Naive thymus-derived CD4-positive, alpha-beta T cell (primary cell): ENCODE results near the gene NBPF20. TPM values are rescaled to one million over a fixed set of nuclear protein-coding genes. Genes with fewer than 3 reads are reported as not detected.
"Not testable (repeated sequence)": the region's sequence is repeated elsewhere in the genome, so short reads cannot be mapped to it uniquely, and the experiment has no call there.

Source experiments
- ATAC-seq: fragments of 150-1000 bp; cut with Tn5 transposase; 2 replicates; pipeline ENCODE4 v1.10.0; 2021; ENCODE audit warnings: mild to moderate bottlenecking, moderate library complexity
- CTCF ChIA-PET: fragments of 350-600 bp; sonication (Branson Sonifier 250); formaldehyde crosslinking; loops from one replicate; lab custom pipeline; 2021; ENCODE audit warnings: antibody characterized with exemption; lab: Charles Lee
- POLR2A ChIA-PET: fragments of 350-600 bp; sonication (Branson Sonifier 250); formaldehyde crosslinking; loops from one replicate; lab custom pipeline; 2021; ENCODE audit warnings: antibody characterized with exemption, inconsistent platforms; lab: Charles Lee
- DNase-seq, 9 donors: peaks; one replicate each; pipeline versions ENCODE4 v3.0.0 to v3.0.0-alpha.2; 2020 to 2022; ENCODE audit warnings: mixed read lengths in 1 of 9
- H3K27ac ChIP-seq: one replicate; pipeline ENCODE4 v1.7.0; 2013; ENCODE audit warnings: mild to moderate bottlenecking, low read depth, low read length, moderate library complexity
- H3K27me3 ChIP-seq, 2 donors: one replicate each; pipeline ENCODE4 v1.7.0; 2013; ENCODE audit warnings: low read length in 2 of 2, mild to moderate bottlenecking in 2 of 2, moderate library complexity in 2 of 2; ENCODE audit not compliant: control insufficient read depth in 2 of 2, insufficient read depth in 2 of 2
- H3K36me3 ChIP-seq, 3 experiments: 1 replicate in 2 of 3; 2 replicates in 1 of 3; pipeline ENCODE4 v1.7.0; 2013; ENCODE audit warnings: low read length in 3 of 3, mild to moderate bottlenecking in 3 of 3, moderate library complexity in 1 of 3; ENCODE audit not compliant: insufficient read depth in 3 of 3, control insufficient read depth in 2 of 3
- H3K4me1 ChIP-seq, 2 donors: one replicate each; pipeline ENCODE4 v1.7.0; 2013; ENCODE audit warnings: low read length in 2 of 2, mild to moderate bottlenecking in 2 of 2, moderate library complexity in 1 of 2; ENCODE audit not compliant: control insufficient read depth in 2 of 2, insufficient read depth in 2 of 2
- H3K4me3 ChIP-seq: 2 replicates; pipeline ENCODE4 v1.7.0; 2013; ENCODE audit warnings: mild to moderate bottlenecking, low read length
- H3K9me3 ChIP-seq, 3 experiments: 1 replicate in 2 of 3; 2 replicates in 1 of 3; pipeline ENCODE4 v1.7.0; 2013; ENCODE audit warnings: low read length in 3 of 3; ENCODE audit not compliant: control insufficient read depth in 2 of 3
- H3K27ac Mint-ChIP-seq, 9 donors: one replicate each; pipeline ENCODE4 v1.8.0; 2020 to 2022; ENCODE audit warnings: mixed read lengths in 9 of 9, mild to moderate bottlenecking in 8 of 9, moderate library complexity in 5 of 9, inconsistent platforms in 2 of 9
- H3K27me3 Mint-ChIP-seq, 5 donors: one replicate each; pipeline ENCODE4 v1.8.0; 2021 to 2022; ENCODE audit warnings: mixed read lengths in 5 of 5, mild to moderate bottlenecking in 1 of 5
- H3K36me3 Mint-ChIP-seq, 5 donors: one replicate each; pipeline ENCODE4 v1.8.0; 2020 to 2022; ENCODE audit warnings: mixed read lengths in 5 of 5, mild to moderate bottlenecking in 3 of 5, inconsistent platforms in 1 of 5
- H3K4me1 Mint-ChIP-seq, 7 donors: one replicate each; pipeline ENCODE4 v1.8.0; 2020 to 2022; ENCODE audit warnings: mixed read lengths in 7 of 7, mild to moderate bottlenecking in 3 of 7, inconsistent platforms in 1 of 7
- H3K4me3 Mint-ChIP-seq, 10 donors: one replicate each; pipeline ENCODE4 v1.8.0; 2020 to 2022; ENCODE audit warnings: mild to moderate bottlenecking in 10 of 10, mixed read lengths in 10 of 10, moderate library complexity in 6 of 10, inconsistent platforms in 2 of 10
- H3K9me3 Mint-ChIP-seq, 11 donors: one replicate each; pipeline ENCODE4 v1.8.0; 2020 to 2022; ENCODE audit warnings: mixed read lengths in 11 of 11, mild to moderate bottlenecking in 4 of 11, inconsistent platforms in 1 of 11, moderate library complexity in 1 of 11
- intact Hi-C, 2 donors: fragments of 100-400 bp; cut with micrococcal nuclease; formaldehyde crosslinking; loops; one replicate each; pipeline ENCODE4 v1.15.1; 2023
- polyA plus RNA-seq, 2 donors: library from polyadenylated mRNA; unstranded; fragments of 300-500 nt; fragmentation: Illumina TruSeq; gene quantifications; one replicate each; pipeline ENCODE4 v1.2.3, GENCODE V29; 2021
- total RNA-seq, 6 experiments: library from RNA in 5 of 6; stranded (reverse) in 5 of 6; gene quantifications; 1 replicate in 5 of 6; 2 replicates in 1 of 6; pipeline ENCODE4 v1.2.3 and lab custom pipeline; 2021 to 2026

NBPF20 gene
- total and polyA plus RNA-seq, 7 experiments from 2014 or later, result 0.60 to 6.0 (median 4.3) TPM

GRCh38 chr1:145464708-145465336, 39.4 kb upstream of the NBPF20 start:
- CTCF ChIA-PET, H3K9me3 Mint-ChIP-seq, H3K9me3 ChIP-seq, DNase-seq, POLR2A ChIA-PET, H3K36me3 ChIP-seq, intact Hi-C loops, H3K4me1 Mint-ChIP-seq, H3K4me1 ChIP-seq, H3K27me3 ChIP-seq, H3K36me3 Mint-ChIP-seq, ATAC-seq: not testable (repeated sequence)
- Histone ChIP-seq H3K27ac (peak overlapping the region; percentile 65), H3K4me3 (peak overlapping the region; percentile 54)
- H3K27ac Mint-ChIP-seq, result peak overlapping the region; percentile 86 to 99 (median 94)
- peak overlapping the region; percentile 81 to 99 (median 94) for H3K4me3 Mint-ChIP-seq
- H3K27me3 Mint-ChIP-seq, result peaks cover 0 to 29% (median 5%) of the 10 kb centered on the region in 5 donors

DNA sequence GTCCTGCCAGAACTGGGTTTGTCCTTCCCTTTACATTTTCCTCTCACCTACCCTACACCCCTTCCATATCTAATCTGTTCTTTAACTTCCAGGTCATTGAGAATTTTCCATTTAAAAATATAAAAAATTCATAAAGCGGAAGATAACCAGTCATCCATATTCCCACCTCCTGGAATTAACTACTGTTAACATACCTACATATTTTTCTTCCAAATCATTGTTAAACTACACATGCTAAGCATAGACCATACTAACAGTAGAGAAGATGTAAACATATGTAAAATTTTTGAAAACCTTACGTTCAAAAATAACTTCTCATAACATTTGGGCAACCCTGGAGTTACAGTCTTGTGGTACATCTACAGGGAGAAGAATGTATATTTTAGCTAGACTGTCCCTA, 38.6 kb upstream of the NBPF20 start:
- H3K9me3 Mint-ChIP-seq, H3K4me1 ChIP-seq, intact Hi-C loops, H3K27ac Mint-ChIP-seq, DNase-seq, H3K4me3 ChIP-seq, H3K36me3 Mint-ChIP-seq, H3K27me3 ChIP-seq, H3K36me3 ChIP-seq, ATAC-seq, H3K4me1 Mint-ChIP-seq, POLR2A ChIA-PET, H3K9me3 ChIP-seq, CTCF ChIA-PET, H3K27ac ChIP-seq: not testable (repeated sequence)
- Mint-ChIP-seq H3K4me3 (peak overlapping the region in 1 of 10 donors; percentile 29), H3K27me3 (peaks cover 0 to 29% (median 6%) of the 10 kb centered on the region in 5 donors)

- H3K9me3 ChIP-seq, H3K27ac ChIP-seq, H3K9me3 Mint-ChIP-seq, DNase-seq, H3K4me3 Mint-ChIP-seq, ATAC-seq, H3K36me3 Mint-ChIP-seq, H3K4me3 ChIP-seq, CTCF ChIA-PET, POLR2A ChIA-PET, H3K4me1 Mint-ChIP-seq, intact Hi-C loops, H3K27ac Mint-ChIP-seq, H3K4me1 ChIP-seq, H3K27me3 ChIP-seq, H3K36me3 ChIP-seq: not testable (repeated sequence)
- H3K27me3 Mint-ChIP-seq, result peaks cover 3 to 34% (median 11%) of the 10 kb centered on the region in 5 donors
These were observed 35.3 kb upstream of the NBPF20 start for GRCh38 chr1:145460684-145461083.

DNA sequence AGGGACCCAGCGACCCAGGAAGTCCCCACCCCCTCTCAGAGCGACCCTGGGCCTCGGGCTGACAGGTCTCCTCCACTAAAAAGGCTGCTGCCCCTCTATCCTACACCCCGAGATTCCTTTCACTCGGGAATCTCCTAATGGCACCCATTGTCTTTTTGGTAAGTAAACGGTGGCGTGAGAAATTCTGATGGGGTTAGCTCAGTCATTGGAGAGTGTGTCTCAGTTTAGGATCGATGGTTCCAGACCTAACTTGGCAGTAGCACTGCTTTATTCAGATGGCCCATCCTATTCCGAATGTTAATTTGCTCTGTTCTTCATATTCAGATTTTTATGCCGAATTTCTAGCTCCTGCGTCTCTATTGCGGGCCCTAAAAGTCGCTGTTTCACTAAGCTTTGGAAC, 34.6 kb upstream of the NBPF20 start:
- peaks cover 9 to 34% (median 17%) of the 10 kb centered on the region in 5 donors for H3K27me3 Mint-ChIP-seq
- DNase-seq, H3K4me3 ChIP-seq, H3K4me3 Mint-ChIP-seq, ATAC-seq, H3K36me3 ChIP-seq, H3K9me3 Mint-ChIP-seq, H3K27ac ChIP-seq, H3K36me3 Mint-ChIP-seq, POLR2A ChIA-PET, H3K4me1 Mint-ChIP-seq, CTCF ChIA-PET, intact Hi-C loops, H3K9me3 ChIP-seq, H3K27ac Mint-ChIP-seq, H3K4me1 ChIP-seq, H3K27me3 ChIP-seq: not testable (repeated sequence)

- H3K4me1 Mint-ChIP-seq, ATAC-seq, H3K9me3 ChIP-seq, POLR2A ChIA-PET, H3K36me3 Mint-ChIP-seq, intact Hi-C loops, H3K27ac Mint-ChIP-seq, H3K27me3 ChIP-seq, H3K36me3 ChIP-seq, H3K9me3 Mint-ChIP-seq, H3K4me1 ChIP-seq, H3K4me3 ChIP-seq, CTCF ChIA-PET, DNase-seq, H3K27ac ChIP-seq: not testable (repeated sequence)
- peak overlapping the region in 1 of 10 donors; percentile 40 for H3K4me3 Mint-ChIP-seq
- H3K27me3 Mint-ChIP-seq, result peaks cover 13 to 38% (median 18%) of the 10 kb centered on the region in 5 donors
These were observed 34.2 kb upstream of the NBPF20 start for GRCh38 chr1:145459591-145459990.

DNA sequence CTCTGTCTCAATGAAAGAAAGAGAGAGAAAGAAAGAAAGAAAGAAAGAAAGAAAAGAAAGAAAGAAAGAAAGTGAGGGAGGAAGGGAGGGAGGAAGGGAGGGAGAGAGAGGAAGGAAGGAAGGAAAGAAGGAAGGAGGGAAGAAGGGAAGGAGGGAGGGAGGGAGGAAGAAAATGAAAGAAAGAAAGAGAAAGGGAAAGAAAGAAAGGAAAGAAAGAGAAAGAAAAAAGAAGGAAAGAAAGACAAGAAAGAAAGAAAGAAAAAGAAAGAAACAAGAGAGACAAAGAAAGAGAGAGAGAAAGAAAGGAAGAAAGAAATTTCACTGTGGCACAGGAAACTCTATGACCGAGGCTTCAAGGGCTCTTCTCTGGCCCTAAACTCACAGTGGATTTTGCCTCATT, 33.7 kb upstream of the NBPF20 start:
- H3K4me1 Mint-ChIP-seq, ATAC-seq, H3K27me3 ChIP-seq, H3K4me3 ChIP-seq, H3K27ac Mint-ChIP-seq, H3K4me1 ChIP-seq, H3K27ac ChIP-seq, H3K9me3 Mint-ChIP-seq, intact Hi-C loops, DNase-seq, CTCF ChIA-PET, H3K36me3 Mint-ChIP-seq, POLR2A ChIA-PET, H3K36me3 ChIP-seq, H3K9me3 ChIP-seq: not testable (repeated sequence)
- peaks cover 15 to 38% (median 20%) of the 10 kb centered on the region in 5 donors for H3K27me3 Mint-ChIP-seq
- H3K4me3 Mint-ChIP-seq, result peak overlapping the region in 3 of 10 donors; percentile 39 to 49 (median 40)

- H3K4me3 ChIP-seq, ATAC-seq, DNase-seq, H3K27ac Mint-ChIP-seq, H3K4me1 Mint-ChIP-seq, H3K9me3 Mint-ChIP-seq, CTCF ChIA-PET, H3K4me1 ChIP-seq, POLR2A ChIA-PET, intact Hi-C loops, H3K27me3 ChIP-seq, H3K27ac ChIP-seq, H3K36me3 Mint-ChIP-seq, H3K36me3 ChIP-seq, H3K9me3 ChIP-seq: not testable (repeated sequence)
- Mint-ChIP-seq H3K4me3 (peak overlapping the region in 1 of 10 donors; percentile 25), H3K27me3 (peaks cover 19 to 31% (median 22%) of the 10 kb centered on the region in 5 donors)
These were observed 29.4 kb upstream of the NBPF20 start for GRCh38 chr1:145454824-145455177.
